NT2/D1 (cell line): ENCODE data around the gene AMZ1.

Experiments
- DNase-seq: peaks from one replicate; pipeline ENCODE4 v3.0.0-alpha.2; 2011; ENCODE audit warnings: low read depth, low spot score
- H3K27me3 ChIP-seq: 2 replicates; pipeline ENCODE4 v1.6.0; 2011; ENCODE audit warnings: mild to moderate bottlenecking; ENCODE audit not compliant: insufficient read length, insufficient read depth
- H3K36me3 ChIP-seq: 2 replicates; pipeline ENCODE4 v1.6.1; 2011; ENCODE audit warnings: mild to moderate bottlenecking, low read length, mixed read lengths; ENCODE audit not compliant: insufficient read depth, insufficient read length
- H3K4me1 ChIP-seq: 2 replicates; pipeline ENCODE4 v1.5.1; 2011; ENCODE audit not compliant: insufficient read depth, insufficient read length
- H3K4me3 ChIP-seq: 2 replicates; pipeline ENCODE4 v1.5.1; 2011; ENCODE audit warnings: low read depth; ENCODE audit not compliant: insufficient read length
- H3K9ac ChIP-seq: 2 replicates; pipeline ENCODE4 v1.6.0; 2011; ENCODE audit warnings: low read depth; ENCODE audit not compliant: insufficient read length
- H3K9me3 ChIP-seq: 2 replicates; pipeline ENCODE4 v1.5.1; 2011; ENCODE audit warnings: mild to moderate bottlenecking, low read length; ENCODE audit not compliant: insufficient read depth
- SUZ12 ChIP-seq: IDR thresholded peaks from 2 replicates; pipeline ENCODE4 v1.6.1; 2011; ENCODE audit not compliant: insufficient read length, insufficient read depth; ENCODE audit errors: extremely low read depth
- YY1 ChIP-seq: IDR thresholded peaks from 2 replicates; pipeline ENCODE4 v1.6.1; 2011; ENCODE audit not compliant: insufficient read length, insufficient read depth
- ZNF274 ChIP-seq: IDR thresholded peaks from 2 replicates; pipeline ENCODE4 v1.6.1; 2011; ENCODE audit warnings: mild to moderate bottlenecking, low read depth, low read length

The AMZ1 gene

GRCh38 chr7:2641406-2642393 is 46.3 kb upstream of the AMZ1 start:
- Histone ChIP-seq H3K27me3 (no peaks in the 10 kb centered on the region), H3K4me1 (peaks cover 59% of the 10 kb centered on the region), H3K9me3 (no peaks in the 10 kb centered on the region), H3K4me3 (peak overlapping the region; percentile 8), H3K36me3 (peaks cover 59% of the 10 kb centered on the region), H3K9ac (peak overlapping the region; percentile 52)
- TF ChIP-seq SUZ12 (no peak), YY1 (no peak)
- DNase-seq, result peak; percentile 84

GRCh38 chr7:2643386-2644219 is 44.4 kb upstream of the AMZ1 start:
- Histone ChIP-seq H3K4me1 (peaks cover 44% of the 10 kb centered on the region), H3K9ac (peak overlapping the region; percentile 42), H3K4me3 (no peak overlapping the region), H3K9me3 (no peaks in the 10 kb centered on the region), H3K36me3 (peaks cover 66% of the 10 kb centered on the region), H3K27me3 (no peaks in the 10 kb centered on the region)
- no peak for TF ChIP-seq YY1
- no peak for TF ChIP-seq ZNF274
- no peak for TF ChIP-seq SUZ12
- DNase-seq, result no peak

GRCh38 chr7:2644220-2644561 is 43.8 kb upstream of the AMZ1 start:
- Histone ChIP-seq H3K27me3 (no peaks in the 10 kb centered on the region), H3K4me1 (peaks cover 45% of the 10 kb centered on the region), H3K36me3 (peaks cover 64% of the 10 kb centered on the region), H3K4me3 (no peak overlapping the region), H3K9ac (peak overlapping the region; percentile 42), H3K9me3 (no peaks in the 10 kb centered on the region)
- no peak for TF ChIP-seq YY1
- no peak for TF ChIP-seq ZNF274
- no peak for TF ChIP-seq SUZ12
- DNase-seq, result no peak

GRCh38 chr7:2644562-2645273 is 43.3 kb upstream of the AMZ1 start:
- Histone ChIP-seq H3K36me3 (peaks cover 64% of the 10 kb centered on the region), H3K9ac (peak overlapping the region; percentile 26), H3K9me3 (no peaks in the 10 kb centered on the region), H3K27me3 (no peaks in the 10 kb centered on the region), H3K4me3 (no peak overlapping the region), H3K4me1 (peaks cover 44% of the 10 kb centered on the region)
- no peak for DNase-seq
- TF ChIP-seq YY1 (no peak), ZNF274 (no peak), SUZ12 (no peak)

- Histone ChIP-seq H3K4me1 (peaks cover 44% of the 10 kb centered on the region), H3K9me3 (no peaks in the 10 kb centered on the region), H3K4me3 (no peak overlapping the region), H3K9ac (peak overlapping the region; percentile 71), H3K36me3 (peaks cover 62% of the 10 kb centered on the region), H3K27me3 (no peaks in the 10 kb centered on the region)
- peak; percentile 55 for DNase-seq
- TF ChIP-seq YY1 (no peak), ZNF274 (no peak)
Measured at GRCh38 chr7:2645274-2645868, 42.6 kb upstream of the AMZ1 start.

- Histone ChIP-seq H3K4me1 (peaks cover 38% of the 10 kb centered on the region), H3K9ac (peak overlapping the region; percentile 21), H3K27me3 (no peaks in the 10 kb centered on the region), H3K9me3 (no peaks in the 10 kb centered on the region), H3K4me3 (no peak overlapping the region), H3K36me3 (peaks cover 65% of the 10 kb centered on the region)
- DNase-seq, result no peak
- TF ChIP-seq YY1, result no peak
- no peak for TF ChIP-seq SUZ12
- no peak for TF ChIP-seq ZNF274
Measured at GRCh38 chr7:2646336-2646679, 41.7 kb upstream of the AMZ1 start.
